B cell (primary cell): ENCODE measurements around the gene RABGAP1L. TPM values are rescaled to one million over a fixed set of nuclear protein-coding genes. Genes with fewer than 3 reads are reported as not detected.

Experiments
- ATAC-seq: fragments of 200-7000 bp; cut with Tn5 transposase; one replicate; pipeline ENCODE4 v1.10.0; 2021; ENCODE audit warnings: low read depth, mild to moderate bottlenecking, moderate number of reproducible peaks, moderate library complexity
- CTCF ChIA-PET: fragments of 350-600 bp; sonication (Branson Sonifier 250); formaldehyde crosslinking; loops from one replicate; lab custom pipeline; 2021; ENCODE audit warnings: antibody characterized with exemption, inconsistent platforms; lab: Charles Lee
- POLR2A ChIA-PET: fragments of 350-600 bp; sonication (Branson Sonifier 250); formaldehyde crosslinking; loops from one replicate; lab custom pipeline; 2021; ENCODE audit warnings: antibody characterized with exemption; lab: Charles Lee
- DNase-seq: peaks from one replicate; pipeline ENCODE4 v3.0.0; 2013
- H2AFZ ChIP-seq: 2 replicates; pipeline ENCODE4 v1.6.1; 2012; ENCODE audit warnings: mild to moderate bottlenecking, low read depth, low read length; ENCODE audit not compliant: insufficient read depth, poor library complexity, severe bottlenecking
- H3K27ac ChIP-seq, 2 donors: 1 replicate in 1 of 2; 2 replicates in 1 of 2; pipeline ENCODE4 v1.5.1; 2012 to 2013; ENCODE audit warnings: low read length in 2 of 2, mild to moderate bottlenecking in 2 of 2, moderate library complexity in 1 of 2
- H3K27me3 ChIP-seq, 4 experiments: fragments of 200-600 bp in 1 of 4; sonication (generic) in 1 of 4; replicated peaks in 1 of 4; 1 replicate in 2 of 4; 2 replicates in 2 of 4; pipeline versions ENCODE4 v1.6.1 to v1.7.0; 2013 to 2016; ENCODE audit warnings: low read length in 3 of 4, mild to moderate bottlenecking in 2 of 4, mixed read lengths in 1 of 4, moderate library complexity in 1 of 4; ENCODE audit not compliant: insufficient read depth in 4 of 4, control insufficient read depth in 3 of 4; ENCODE audit errors: control extremely low read depth in 1 of 4
- H3K36me3 ChIP-seq, 2 experiments: replicated peaks in 1 of 2; 1 replicate in 1 of 2; 2 replicates in 1 of 2; pipeline versions ENCODE4 v1.6.1 to v1.7.1; 2013; ENCODE audit warnings: low read length in 1 of 2; ENCODE audit not compliant: insufficient read depth in 2 of 2, control insufficient read depth in 1 of 2; ENCODE audit errors: control extremely low read depth in 1 of 2, extremely low read depth in 1 of 2
- H3K4me1 ChIP-seq, 2 donors: fragments of 200-600 bp in 1 of 2; sonication (generic) in 1 of 2; 1 replicate in 1 of 2; 2 replicates in 1 of 2; pipeline versions ENCODE4 v1.5.1 to v1.6.1; 2013 to 2017; ENCODE audit warnings: low read length in 2 of 2; ENCODE audit not compliant: control insufficient read depth in 2 of 2, insufficient read depth in 2 of 2
- H3K4me2 ChIP-seq: replicated peaks from 2 replicates; pipeline ENCODE3; 2012; ENCODE audit warnings: mild to moderate bottlenecking, low read depth, low read length; ENCODE audit not compliant: poor library complexity, severe bottlenecking
- H3K4me3 ChIP-seq, 5 experiments: fragments of 200-600 bp in 1 of 5; sonication (generic) in 1 of 5; 1 replicate in 3 of 5; 2 replicates in 2 of 5; pipeline versions ENCODE4 v1.5.1 to v1.7.0; 2011 to 2016; ENCODE audit warnings: low read length in 4 of 5, mild to moderate bottlenecking in 4 of 5, low read depth in 2 of 5, control low read depth in 1 of 5, moderate library complexity in 1 of 5; ENCODE audit not compliant: insufficient read depth in 1 of 5; ENCODE audit errors: control extremely low read depth in 1 of 5, extremely low read depth in 1 of 5
- H3K79me2 ChIP-seq: fragments of 200-600 bp; sonication (generic); one replicate; pipeline ENCODE4 v1.6.0; 2016; ENCODE audit warnings: low read length; ENCODE audit not compliant: control insufficient read depth, insufficient read depth
- H3K9ac ChIP-seq: fragments of 200-600 bp; sonication (generic); 2 replicates; pipeline ENCODE4 v1.6.1; 2017; ENCODE audit warnings: mild to moderate bottlenecking, low read length, moderate library complexity
- H3K9me3 ChIP-seq, 3 donors: one replicate each; pipeline versions ENCODE4 v1.6.1 to v1.7.1; 2013; ENCODE audit warnings: low read length in 2 of 3; ENCODE audit not compliant: control insufficient read depth in 2 of 3, insufficient read depth in 1 of 3; ENCODE audit errors: control extremely low read depth in 1 of 3
- H4K20me1 ChIP-seq: 2 replicates; pipeline ENCODE4 v1.6.0; 2012; ENCODE audit warnings: mild to moderate bottlenecking, low read length; ENCODE audit not compliant: insufficient read depth, control insufficient read depth, poor library complexity, severe bottlenecking
- H3K27ac Mint-ChIP-seq: one replicate; pipeline ENCODE4 v1.8.0; 2021; ENCODE audit warnings: mixed read lengths
- H3K27me3 Mint-ChIP-seq: one replicate; pipeline ENCODE4 v1.8.0; 2021; ENCODE audit warnings: mixed read lengths
- H3K4me1 Mint-ChIP-seq: one replicate; pipeline ENCODE4 v1.8.0; 2021; ENCODE audit warnings: mixed read lengths
- H3K4me3 Mint-ChIP-seq: one replicate; pipeline ENCODE4 v1.8.0; 2021; ENCODE audit warnings: mixed read lengths
- H3K9me3 Mint-ChIP-seq: one replicate; pipeline ENCODE4 v1.8.0; 2022; ENCODE audit warnings: mixed read lengths; ENCODE audit not compliant: insufficient read depth
- CTCF ChIP-seq: fragments of 200-600 bp; IDR thresholded peaks from one replicate; pipeline ENCODE4 v1.8.0; 2022; ENCODE audit warnings: antibody characterized with exemption, mild to moderate bottlenecking
- EZH2 ChIP-seq: IDR thresholded peaks from 2 replicates; pipeline ENCODE4 v1.6.1; 2012; ENCODE audit warnings: borderline replicate concordance, low read depth, mild to moderate bottlenecking, moderate library complexity, low read length; ENCODE audit not compliant: insufficient read depth, poor library complexity, severe bottlenecking
- WGBS: methylation state at CpG from one replicate; pipeline ENCODE4 v1.1.5; 2013; ENCODE audit warnings: missing lambda C conversion rate; ENCODE audit not compliant: insufficient coverage; 5-methylcytosine and 5-hydroxymethylcytosine counted together
- intact Hi-C: fragments of 100-400 bp; cut with micrococcal nuclease; formaldehyde crosslinking; loops from one replicate; pipeline ENCODE4 v1.10.0; 2022
- polyA plus RNA-seq: library from polyadenylated mRNA; depleted of rRNA; stranded (reverse); fragments of >200 nt; gene quantifications from 2 replicates; pipeline ENCODE4 v1.2.3, GENCODE V29; 2012
- total RNA-seq, 2 donors: library from RNA; stranded (reverse); fragments of 120-200 nt in 1 of 2; gene quantifications; 1 replicate in 1 of 2; 2 replicates in 1 of 2; pipeline versions ENCODE4 v1.2.3 to v1.2.4, GENCODE V29; 2013 to 2022

The RABGAP1L gene
- total and polyA plus RNA-seq, 2 donors (not counting 1 experiment from before 2014, with no cell fraction given): 34.9 to 159 TPM

- POLR2A ChIA-PET: interaction anchor here (1.0 kb wide), 2 partner anchors 10 to 12 kb away, joined by 3 to 7 read pairs; no protein-coding TSS in a partner anchor
- Mint-ChIP-seq H3K4me3 (no peak overlapping the region), H3K27me3 (no peaks in the 10 kb centered on the region), H3K9me3 (no peaks in the 10 kb centered on the region), H3K27ac (peak overlapping the region; percentile 23), H3K4me1 (peaks cover 20% of the 10 kb centered on the region)
- Histone ChIP-seq H3K79me2 (no peaks in the 10 kb centered on the region), H3K4me2 (no peak overlapping the region), H4K20me1 (no peaks in the 10 kb centered on the region), H3K4me1 (peaks cover 11 to 15% of the 10 kb centered on the region in 2 donors), H3K27ac (peak overlapping the region in 1 of 2 donors; percentile 37), H3K9ac (no peak overlapping the region), H2AFZ (no peak overlapping the region), H3K27me3 (no peaks in the 10 kb centered on the region), H3K4me3 (no peak overlapping the region), H3K9me3 (no peaks in the 10 kb centered on the region), H3K36me3 (peaks cover 3 to 5% of the 10 kb centered on the region in 2 experiments)
- CTCF ChIA-PET: interaction anchor here (1.0 to 1.7 kb wide), 4 partner anchors 8 to 218 kb away, joined by 3 to 5 read pairs (median 4); no protein-coding TSS in a partner anchor
- TF ChIP-seq CTCF (no peak), EZH2 (no peak)
- intact Hi-C loops: no loop called here
- DNase-seq (no peak), ATAC-seq (no peak)
Observed at GRCh38 chr1:174988539-174988938, 829.2 kb downstream of the RABGAP1L start.

- Mint-ChIP-seq H3K27me3 (no peaks in the 10 kb centered on the region), H3K4me1 (peaks cover 20% of the 10 kb centered on the region), H3K27ac (peak overlapping the region; percentile 26), H3K4me3 (peak overlapping the region; percentile 2), H3K9me3 (no peaks in the 10 kb centered on the region)
- Histone ChIP-seq H3K4me2 (no peak overlapping the region), H3K9me3 (no peaks in the 10 kb centered on the region), H3K79me2 (no peaks in the 10 kb centered on the region), H3K36me3 (peaks cover 3 to 5% of the 10 kb centered on the region in 2 experiments), H2AFZ (no peak overlapping the region), H4K20me1 (no peaks in the 10 kb centered on the region), H3K4me1 (peaks cover 11 to 15% of the 10 kb centered on the region in 2 donors), H3K9ac (no peak overlapping the region), H3K4me3 (no peak overlapping the region), H3K27me3 (no peaks in the 10 kb centered on the region), H3K27ac (peak overlapping the region in 1 of 2 donors; percentile 90)
- TF ChIP-seq CTCF (no peak), EZH2 (no peak)
- whole genome bisulfite sequencing: 100% methylated on average over 1 of the region's 3 CpGs
- intact Hi-C loops: no loop called here
- POLR2A ChIA-PET: interaction anchor here (1.0 kb wide), 2 partner anchors 10 to 12 kb away, joined by 3 to 7 read pairs; no protein-coding TSS in a partner anchor
- CTCF ChIA-PET: interaction anchor here (0.9 to 1.7 kb wide), 5 partner anchors 9 to 218 kb away, joined by 3 to 5 read pairs (median 3); no protein-coding TSS in a partner anchor
- ATAC-seq: no peak
- no peak for DNase-seq
Observed at GRCh38 chr1:174988986-174989385, 829.7 kb downstream of the RABGAP1L start.
